ENCODE results near the gene ATRIP.

DNA sequence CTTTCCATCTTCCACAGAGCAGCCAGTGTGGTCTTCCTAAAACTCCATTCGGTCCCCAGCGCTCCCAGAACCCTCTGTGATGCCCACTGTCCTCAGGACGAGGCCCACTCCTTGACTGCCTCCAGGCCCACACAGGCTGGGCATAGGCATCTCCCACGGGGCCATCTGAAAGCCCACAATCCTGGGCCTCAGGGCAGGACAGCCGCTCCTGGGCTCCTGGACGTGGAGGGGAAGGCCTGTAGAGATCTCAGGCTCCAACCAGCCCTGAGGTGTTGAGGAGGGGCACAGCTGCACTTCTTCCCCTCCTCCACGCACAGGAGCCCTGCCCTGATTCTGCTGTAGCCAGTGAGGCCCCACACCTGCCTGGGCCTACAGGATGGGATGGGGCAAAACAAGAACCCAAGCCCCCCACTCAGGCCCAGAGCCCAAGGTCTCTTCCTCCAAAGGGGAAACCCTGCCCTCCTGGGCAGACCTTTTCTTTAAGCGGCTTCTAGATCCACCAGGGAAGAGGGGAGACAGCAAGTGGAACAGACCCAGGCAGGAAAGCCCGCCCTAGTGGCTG, 31.5 kb downstream of the ATRIP start:
- no peak for TF ChIP-seq POLR2A (IDR thresholded peaks at IDR 0.05)
- TF ChIP-seq, protein P1, sequence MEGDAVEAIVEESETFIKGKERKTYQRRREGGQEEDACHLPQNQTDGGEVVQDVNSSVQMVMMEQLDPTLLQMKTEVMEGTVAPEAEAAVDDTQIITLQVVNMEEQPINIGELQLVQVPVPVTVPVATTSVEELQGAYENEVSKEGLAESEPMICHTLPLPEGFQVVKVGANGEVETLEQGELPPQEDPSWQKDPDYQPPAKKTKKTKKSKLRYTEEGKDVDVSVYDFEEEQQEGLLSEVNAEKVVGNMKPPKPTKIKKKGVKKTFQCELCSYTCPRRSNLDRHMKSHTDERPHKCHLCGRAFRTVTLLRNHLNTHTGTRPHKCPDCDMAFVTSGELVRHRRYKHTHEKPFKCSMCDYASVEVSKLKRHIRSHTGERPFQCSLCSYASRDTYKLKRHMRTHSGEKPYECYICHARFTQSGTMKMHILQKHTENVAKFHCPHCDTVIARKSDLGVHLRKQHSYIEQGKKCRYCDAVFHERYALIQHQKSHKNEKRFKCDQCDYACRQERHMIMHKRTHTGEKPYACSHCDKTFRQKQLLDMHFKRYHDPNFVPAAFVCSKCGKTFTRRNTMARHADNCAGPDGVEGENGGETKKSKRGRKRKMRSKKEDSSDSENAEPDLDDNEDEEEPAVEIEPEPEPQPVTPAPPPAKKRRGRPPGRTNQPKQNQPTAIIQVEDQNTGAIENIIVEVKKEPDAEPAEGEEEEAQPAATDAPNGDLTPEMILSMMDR (IDR thresholded peaks at IDR 0.05): no peak
